WTC11 (cell line): Measurements from ENCODE around the gene KDF1. TPM values are rescaled to one million over a fixed set of nuclear protein-coding genes. Genes with fewer than 3 reads are reported as not detected.

ENCODE experiments used
- ATAC-seq: fragments of 200-7000 bp; cut with Tn5 transposase; 2 replicates; pipeline ENCODE4 v1.10.0; 2021; ENCODE audit warnings: mild to moderate bottlenecking, moderate library complexity
- CTCF ChIA-PET: fragments of 300-600 bp; sonication (Branson Sonifier 250); formaldehyde crosslinking; loops from one replicate; lab custom pipeline; 2021; ENCODE audit warnings: antibody characterized with exemption; lab: Charles Lee
- POLR2A ChIA-PET: fragments of 350-600 bp; sonication (Branson Sonifier 250); formaldehyde crosslinking; loops from one replicate; lab custom pipeline; 2021; ENCODE audit warnings: antibody characterized with exemption; lab: Charles Lee
- DNase-seq: peaks from one replicate; pipeline ENCODE4 v3.0.0; 2021; ENCODE audit warnings: low spot score
- H3K27ac Mint-ChIP-seq: 2 replicates; pipeline ENCODE4 v1.8.0; 2021; ENCODE audit warnings: mixed read lengths
- H3K27me3 Mint-ChIP-seq: 2 replicates; pipeline ENCODE4 v1.8.0; 2021; ENCODE audit warnings: low read depth, mild to moderate bottlenecking, moderate library complexity, mixed read lengths
- H3K36me3 Mint-ChIP-seq: 2 replicates; pipeline ENCODE4 v1.8.0; 2021; ENCODE audit warnings: mixed read lengths
- H3K4me1 Mint-ChIP-seq: 2 replicates; pipeline ENCODE4 v1.8.0; 2022; ENCODE audit warnings: mixed read lengths
- H3K4me3 Mint-ChIP-seq: 2 replicates; pipeline ENCODE4 v1.8.0; 2021; ENCODE audit warnings: mild to moderate bottlenecking, moderate library complexity, mixed read lengths
- H3K9me3 Mint-ChIP-seq: 2 replicates; pipeline ENCODE4 v1.8.0; 2021; ENCODE audit warnings: mixed read lengths
- AFF4 ChIP-seq: sonication (generic); formaldehyde crosslinking; IDR thresholded peaks from 2 replicates; pipeline ENCODE4 v1.8.1; 2023; ENCODE audit warnings: mild to moderate bottlenecking, missing genetic modification reagents, borderline replicate concordance
- ARID4B ChIP-seq: sonication (generic); formaldehyde crosslinking; IDR thresholded peaks from 2 replicates; pipeline ENCODE4 v1.8.0; 2023; ENCODE audit warnings: missing genetic modification reagents, mild to moderate bottlenecking, borderline replicate concordance
- CTCF ChIP-seq: fragments of 200-600 bp; IDR thresholded peaks from 2 replicates; pipeline ENCODE4 v1.8.0; 2022; ENCODE audit warnings: antibody characterized with exemption
- ELF4 ChIP-seq: sonication (generic); formaldehyde crosslinking; IDR thresholded peaks from 2 replicates; pipeline ENCODE4 v1.8.1; 2022; ENCODE audit warnings: low read depth, mild to moderate bottlenecking, moderate library complexity, missing genetic modification reagents
- FOXP4 ChIP-seq: sonication (generic); formaldehyde crosslinking; IDR thresholded peaks from 2 replicates; pipeline ENCODE4 v1.8.0; 2022; ENCODE audit warnings: mild to moderate bottlenecking, missing genetic modification reagents
- HMGA2 ChIP-seq: fragments of 250-450 bp; sonication (Bioruptor Pico); IDR thresholded peaks from 2 replicates; pipeline ENCODE4 v1.4.0; 2021; ENCODE audit warnings: mild to moderate bottlenecking, moderate library complexity
- MXD4 ChIP-seq: fragments of 250-450 bp; sonication (Bioruptor Pico); IDR thresholded peaks from 2 replicates; pipeline ENCODE4 v1.8.0; 2021; ENCODE audit warnings: mild to moderate bottlenecking, moderate library complexity, borderline replicate concordance
- NFATC4 ChIP-seq: fragments of 250-450 bp; sonication (Bioruptor Pico); IDR thresholded peaks from 2 replicates; pipeline ENCODE4 v1.9.0; 2021; ENCODE audit warnings: mild to moderate bottlenecking
- OVOL2 ChIP-seq: fragments of 250-450 bp; sonication (Bioruptor Pico); IDR thresholded peaks from 2 replicates; pipeline ENCODE4 v1.9.0; 2021; ENCODE audit warnings: mild to moderate bottlenecking, borderline replicate concordance
- PRDM15 ChIP-seq: sonication (generic); formaldehyde crosslinking; IDR thresholded peaks from 2 replicates; pipeline ENCODE4 v1.8.0; 2022; ENCODE audit warnings: missing genetic modification reagents
- TEAD1 ChIP-seq: sonication (generic); formaldehyde crosslinking; IDR thresholded peaks from 2 replicates; pipeline ENCODE4 v1.8.0; 2022; ENCODE audit warnings: mild to moderate bottlenecking, missing genetic modification reagents
- ZBTB21 ChIP-seq: sonication (generic); formaldehyde crosslinking; IDR thresholded peaks from 2 replicates; pipeline ENCODE4 v1.8.1; 2023; ENCODE audit warnings: mild to moderate bottlenecking, missing genetic modification reagents, borderline replicate concordance
- ZBTB43 ChIP-seq: sonication (generic); formaldehyde crosslinking; IDR thresholded peaks from 2 replicates; pipeline ENCODE4 v1.8.1; 2023; ENCODE audit warnings: mild to moderate bottlenecking, missing genetic modification reagents
- ZNF416 ChIP-seq: fragments of 250-450 bp; sonication (Bioruptor Pico); IDR thresholded peaks from 2 replicates; pipeline ENCODE4 v1.9.0; 2021; ENCODE audit warnings: mild to moderate bottlenecking, inconsistent platforms
- ZNF423 ChIP-seq: fragments of 250-450 bp; sonication (Bioruptor Pico); IDR thresholded peaks from 2 replicates; pipeline ENCODE4 v2.1.2; 2022; ENCODE audit warnings: mild to moderate bottlenecking, moderate library complexity
- ZNF425 ChIP-seq: fragments of 250-450 bp; sonication (Bioruptor Pico); conservative IDR thresholded peaks from 2 replicates; pipeline ENCODE4 v1.9.0; 2021; ENCODE audit warnings: mild to moderate bottlenecking
- total RNA-seq: library from RNA; stranded (reverse); gene quantifications from 3 replicates; pipeline ENCODE4 v1.2.3, GENCODE V29; 2021

The KDF1 gene
- total RNA-seq, 1 experiment from 2014 or later = 19.0 TPM

GRCh38 chr1:26936823-26937222 is 23.4 kb downstream of the KDF1 start:
- POLR2A ChIA-PET = interaction anchor here (1.2 kb wide), 1 partner anchor 30 kb away, joined by 3 read pairs; no protein-coding TSS in a partner anchor
- Mint-ChIP-seq H3K4me1 (no peaks in the 10 kb centered on the region; the same call in 1 of the 2 replicates), H3K36me3 (peaks cover 32% of the 10 kb centered on the region), H3K9me3 (no peaks in the 10 kb centered on the region), H3K27me3 (no peaks in the 10 kb centered on the region), H3K27ac (peak overlapping the region; percentile 42), H3K4me3 (no peak overlapping the region)
- ATAC-seq (no peak), DNase-seq (no peak)
- TF ChIP-seq AFF4 = no peak
- no peak for TF ChIP-seq ELF4 (CRISPR knock-in tag)
- no peak for TF ChIP-seq ZNF425 (CRISPR knock-in tag)
- no peak for TF ChIP-seq FOXP4 (CRISPR knock-in tag)
- TF ChIP-seq TEAD1 (CRISPR knock-in tag) = no peak
- no peak for TF ChIP-seq ZNF423 (CRISPR knock-in tag)
- no peak for TF ChIP-seq MXD4 (CRISPR knock-in tag)
- no peak for TF ChIP-seq ARID4B (CRISPR knock-in tag)
- TF ChIP-seq ZNF416 = no peak
- TF ChIP-seq OVOL2 (CRISPR knock-in tag) = no peak
- TF ChIP-seq ZBTB21 (CRISPR knock-in tag) = no peak
- CTCF ChIA-PET = no interaction called here

GRCh38 chr1:26932531-26932930 is 27.7 kb downstream of the KDF1 start:
- no peak for DNase-seq
- Mint-ChIP-seq H3K27me3 (no peaks in the 10 kb centered on the region), H3K9me3 (no peaks in the 10 kb centered on the region), H3K27ac (no peak overlapping the region), H3K36me3 (peaks cover 47% of the 10 kb centered on the region), H3K4me1 (no peaks in the 10 kb centered on the region; the same call in 1 of the 2 replicates), H3K4me3 (no peak overlapping the region)
- CTCF ChIA-PET = no interaction called here
- POLR2A ChIA-PET = no interaction called here
- ATAC-seq = no peak
- TF ChIP-seq PRDM15 (CRISPR knock-in tag) (no peak), ZBTB43 (CRISPR knock-in tag) (no peak), CTCF (no peak), HMGA2 (CRISPR knock-in tag) (no peak), NFATC4 (CRISPR knock-in tag) (no peak)
